Measurements from ENCODE around the gene TREX2. TPM values are rescaled to one million over a fixed set of nuclear protein-coding genes. Genes with fewer than 3 reads are reported as not detected.

Gene TREX2
- polyA plus RNA-seq, 1 donor from 2014 or later, result not detected

DNA sequence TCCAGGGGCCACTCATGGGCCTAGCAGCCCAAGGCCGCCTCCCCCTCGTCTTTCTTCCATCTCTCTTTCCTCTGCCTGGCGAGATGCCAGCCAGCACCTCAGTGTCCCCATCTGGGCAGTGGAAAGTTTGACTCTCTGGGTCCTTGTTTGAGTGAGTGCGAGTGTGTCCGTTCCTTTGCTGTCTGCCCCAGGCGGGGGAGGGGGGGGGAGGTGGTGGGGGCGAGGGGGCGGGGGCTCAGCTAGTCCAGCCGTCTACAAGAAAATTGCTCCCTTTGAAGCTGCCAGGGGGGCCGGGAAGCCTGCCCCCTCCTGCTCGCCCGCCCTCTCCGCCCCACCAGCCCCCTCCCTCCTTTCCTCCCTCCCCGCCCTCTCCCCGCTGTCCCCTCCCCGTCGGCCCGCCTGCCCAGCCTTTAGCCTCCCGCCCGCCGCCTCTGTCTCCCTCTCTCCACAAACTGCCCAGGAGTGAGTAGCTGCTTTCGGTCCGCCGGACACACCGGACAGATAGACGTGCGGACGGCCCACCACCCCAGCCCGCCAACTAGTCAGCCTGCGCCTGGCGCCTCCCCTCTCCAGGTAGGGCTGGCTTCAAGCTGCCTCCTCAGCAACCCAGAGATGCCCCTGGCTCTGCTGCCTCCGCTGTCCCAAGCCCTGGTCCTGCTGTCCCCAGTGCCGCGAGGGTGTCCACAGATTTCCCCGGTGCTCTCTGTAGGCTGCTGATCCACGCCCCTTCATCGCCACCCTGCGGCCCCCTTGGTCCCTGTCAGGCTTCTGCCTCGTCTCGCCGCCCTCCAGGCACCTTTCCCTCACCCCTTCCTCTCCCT, 48.9 kb upstream of the TREX2 start, which contains the start of gene BGN:
Gene BGN, plus strand, starts transcription at position 440 of the 821 bp plus-strand sequence. CDS start 9,652 bp downstream, outside the sequence.
- Histone ChIP-seq H4K20me1 (ENCODE audit: insufficient read depth) (no peaks in the 10 kb centered on the region), H3K27ac (ENCODE audit: low read length) (no peak within 1 kb of the TSS), H3K9ac (ENCODE audit: low read length) (no peak within 1 kb of the TSS), H2AFZ (ENCODE audit: low read depth, low read length) (no peak within 1 kb of the TSS), H3K79me2 (replicated peaks; ENCODE audit: insufficient read depth, low read length) (no peaks in the 10 kb centered on the region), H3K9me2 (ENCODE audit: insufficient read depth, low read length) (no peaks in the 10 kb centered on the region), H3K27me3 (ENCODE audit: insufficient read depth, low read depth, low read length) (no peaks in the 10 kb centered on the region), H3F3A (ENCODE audit: insufficient read depth, low read length, poor library complexity, severe bottlenecking) (no peaks in the 10 kb centered on the region), H3K4me3 (ENCODE audit: low read length) (no peak within 1 kb of the TSS), H3K36me3 (ENCODE audit: insufficient read depth, low read length) (no peaks in the 10 kb centered on the region), H3K9me3 (ENCODE audit: low read length) (no peaks in the 10 kb centered on the region), H3K4me2 (ENCODE audit: low read length) (no peak within 1 kb of the TSS)
- peak; percentile 19 for TF ChIP-seq RAD21 (conservative IDR thresholded peaks at IDR 0.05)
- TF ChIP-seq TAF1 (IDR thresholded peaks at IDR 0.05; ENCODE audit: low read depth), result no peak
- TF ChIP-seq SMC3 (conservative IDR thresholded peaks at IDR 0.05; ENCODE audit: poor library complexity), result peak; percentile 18

DNA sequence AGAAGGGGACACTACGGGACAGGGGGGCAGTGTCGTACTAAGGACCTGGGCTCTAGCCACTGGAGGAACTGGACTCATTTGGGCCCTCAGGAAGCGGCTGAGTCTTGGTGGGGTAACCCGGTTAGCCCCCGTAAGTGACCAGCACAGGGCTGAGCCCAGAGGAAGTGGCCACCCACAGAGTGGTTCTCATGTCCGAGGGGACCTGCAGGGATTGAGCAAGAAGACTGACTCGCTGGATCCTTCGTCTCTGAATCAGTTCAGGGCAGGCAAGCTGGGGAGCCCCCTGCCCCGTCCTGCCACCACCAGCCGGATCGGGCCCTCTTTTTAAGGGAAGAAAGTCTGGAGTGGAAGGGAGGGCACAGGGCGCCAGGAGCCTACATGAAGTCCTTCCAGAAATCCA, 48.2 kb upstream of the TREX2 start:
- H4K20me1 ChIP-seq (ENCODE audit: insufficient read depth), result no peaks in the 10 kb centered on the region
- no peaks in the 10 kb centered on the region for H3K9me2 ChIP-seq (ENCODE audit: insufficient read depth, low read length)
- no peaks in the 10 kb centered on the region for H3K27me3 ChIP-seq (ENCODE audit: insufficient read depth, low read depth, low read length)
- H2AFZ ChIP-seq (ENCODE audit: low read depth, low read length), result no peak overlapping the region
- no peak overlapping the region for H3K4me2 ChIP-seq (ENCODE audit: low read length)
- no peaks in the 10 kb centered on the region for H3F3A ChIP-seq (ENCODE audit: insufficient read depth, low read length, poor library complexity, severe bottlenecking)
- H3K27ac ChIP-seq (ENCODE audit: low read length), result no peak overlapping the region
- H3K79me2 ChIP-seq (replicated peaks; ENCODE audit: insufficient read depth, low read length), result no peaks in the 10 kb centered on the region
- TF ChIP-seq RAD21 (conservative IDR thresholded peaks at IDR 0.05) (no peak), POLR2AphosphoS5 (IDR thresholded peaks at IDR 0.05) (no peak), MXI1 (conservative IDR thresholded peaks at IDR 0.05; ENCODE audit: poor library complexity, severe bottlenecking) (no peak), TAF1 (IDR thresholded peaks at IDR 0.05; ENCODE audit: low read depth) (no peak), EZH2 (IDR thresholded peaks at IDR 0.05; ENCODE audit: borderline replicate concordance, insufficient read depth, low read length, poor library complexity, severe bottlenecking) (no peak), EP300 (conservative IDR thresholded peaks at IDR 0.05; ENCODE audit: poor library complexity, severe bottlenecking) (no peak), SMC3 (conservative IDR thresholded peaks at IDR 0.05; ENCODE audit: poor library complexity) (no peak)
- TF ChIP-seq, protein P1, sequence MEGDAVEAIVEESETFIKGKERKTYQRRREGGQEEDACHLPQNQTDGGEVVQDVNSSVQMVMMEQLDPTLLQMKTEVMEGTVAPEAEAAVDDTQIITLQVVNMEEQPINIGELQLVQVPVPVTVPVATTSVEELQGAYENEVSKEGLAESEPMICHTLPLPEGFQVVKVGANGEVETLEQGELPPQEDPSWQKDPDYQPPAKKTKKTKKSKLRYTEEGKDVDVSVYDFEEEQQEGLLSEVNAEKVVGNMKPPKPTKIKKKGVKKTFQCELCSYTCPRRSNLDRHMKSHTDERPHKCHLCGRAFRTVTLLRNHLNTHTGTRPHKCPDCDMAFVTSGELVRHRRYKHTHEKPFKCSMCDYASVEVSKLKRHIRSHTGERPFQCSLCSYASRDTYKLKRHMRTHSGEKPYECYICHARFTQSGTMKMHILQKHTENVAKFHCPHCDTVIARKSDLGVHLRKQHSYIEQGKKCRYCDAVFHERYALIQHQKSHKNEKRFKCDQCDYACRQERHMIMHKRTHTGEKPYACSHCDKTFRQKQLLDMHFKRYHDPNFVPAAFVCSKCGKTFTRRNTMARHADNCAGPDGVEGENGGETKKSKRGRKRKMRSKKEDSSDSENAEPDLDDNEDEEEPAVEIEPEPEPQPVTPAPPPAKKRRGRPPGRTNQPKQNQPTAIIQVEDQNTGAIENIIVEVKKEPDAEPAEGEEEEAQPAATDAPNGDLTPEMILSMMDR (IDR thresholded peaks at IDR 0.05; ENCODE audit: poor library complexity, severe bottlenecking), result no peak
- TF ChIP-seq, protein P2, sequence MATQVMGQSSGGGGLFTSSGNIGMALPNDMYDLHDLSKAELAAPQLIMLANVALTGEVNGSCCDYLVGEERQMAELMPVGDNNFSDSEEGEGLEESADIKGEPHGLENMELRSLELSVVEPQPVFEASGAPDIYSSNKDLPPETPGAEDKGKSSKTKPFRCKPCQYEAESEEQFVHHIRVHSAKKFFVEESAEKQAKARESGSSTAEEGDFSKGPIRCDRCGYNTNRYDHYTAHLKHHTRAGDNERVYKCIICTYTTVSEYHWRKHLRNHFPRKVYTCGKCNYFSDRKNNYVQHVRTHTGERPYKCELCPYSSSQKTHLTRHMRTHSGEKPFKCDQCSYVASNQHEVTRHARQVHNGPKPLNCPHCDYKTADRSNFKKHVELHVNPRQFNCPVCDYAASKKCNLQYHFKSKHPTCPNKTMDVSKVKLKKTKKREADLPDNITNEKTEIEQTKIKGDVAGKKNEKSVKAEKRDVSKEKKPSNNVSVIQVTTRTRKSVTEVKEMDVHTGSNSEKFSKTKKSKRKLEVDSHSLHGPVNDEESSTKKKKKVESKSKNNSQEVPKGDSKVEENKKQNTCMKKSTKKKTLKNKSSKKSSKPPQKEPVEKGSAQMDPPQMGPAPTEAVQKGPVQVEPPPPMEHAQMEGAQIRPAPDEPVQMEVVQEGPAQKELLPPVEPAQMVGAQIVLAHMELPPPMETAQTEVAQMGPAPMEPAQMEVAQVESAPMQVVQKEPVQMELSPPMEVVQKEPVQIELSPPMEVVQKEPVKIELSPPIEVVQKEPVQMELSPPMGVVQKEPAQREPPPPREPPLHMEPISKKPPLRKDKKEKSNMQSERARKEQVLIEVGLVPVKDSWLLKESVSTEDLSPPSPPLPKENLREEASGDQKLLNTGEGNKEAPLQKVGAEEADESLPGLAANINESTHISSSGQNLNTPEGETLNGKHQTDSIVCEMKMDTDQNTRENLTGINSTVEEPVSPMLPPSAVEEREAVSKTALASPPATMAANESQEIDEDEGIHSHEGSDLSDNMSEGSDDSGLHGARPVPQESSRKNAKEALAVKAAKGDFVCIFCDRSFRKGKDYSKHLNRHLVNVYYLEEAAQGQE (IDR thresholded peaks at IDR 0.05; ENCODE audit: borderline replicate concordance), result no peak
- no peaks in the 10 kb centered on the region for H3K36me3 ChIP-seq (ENCODE audit: insufficient read depth, low read length)
- H3K9me3 ChIP-seq (ENCODE audit: low read length), result no peaks in the 10 kb centered on the region
- no peak overlapping the region for H3K9ac ChIP-seq (ENCODE audit: low read length)
- no peak overlapping the region for H3K4me3 ChIP-seq (ENCODE audit: low read length)
